HG02970 (cell line): ENCODE measurements around the gene MALRD1.

ENCODE experiments used
- ATAC-seq: cut with Tn5 transposase; IDR thresholded peaks from one replicate; pipeline ENCODE4 v1.9.1; 2021; ENCODE audit warnings: mild to moderate bottlenecking, moderate library complexity, moderate number of reproducible peaks; ENCODE audit not compliant: unreplicated experiment, low FRiP score

MALRD1 gene

DNA sequence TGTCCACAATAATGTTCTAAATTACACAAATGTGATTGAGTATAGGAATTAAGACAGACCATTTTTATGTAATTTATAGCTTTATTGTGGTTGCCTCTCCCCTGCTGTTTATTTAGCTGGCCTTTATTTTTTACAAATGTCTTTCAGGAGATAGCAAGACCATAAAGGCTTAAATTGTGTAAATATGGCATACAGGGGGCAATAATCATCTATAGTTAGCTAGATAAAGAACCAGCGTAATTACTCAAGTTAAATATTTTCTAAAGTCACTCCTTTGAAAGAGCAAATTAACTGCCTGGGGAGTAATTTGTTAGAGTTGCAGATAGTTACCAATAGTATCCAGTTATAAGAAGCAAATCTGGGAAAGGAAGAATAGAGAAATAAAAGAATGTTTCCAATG, at the start of gene MALRD1:
Gene MALRD1 (plus strand): TSS at position 313 of the 400 bp plus-strand sequence. CDS start 138 bp downstream, outside the sequence.
- ATAC-seq, result no peak

DNA sequence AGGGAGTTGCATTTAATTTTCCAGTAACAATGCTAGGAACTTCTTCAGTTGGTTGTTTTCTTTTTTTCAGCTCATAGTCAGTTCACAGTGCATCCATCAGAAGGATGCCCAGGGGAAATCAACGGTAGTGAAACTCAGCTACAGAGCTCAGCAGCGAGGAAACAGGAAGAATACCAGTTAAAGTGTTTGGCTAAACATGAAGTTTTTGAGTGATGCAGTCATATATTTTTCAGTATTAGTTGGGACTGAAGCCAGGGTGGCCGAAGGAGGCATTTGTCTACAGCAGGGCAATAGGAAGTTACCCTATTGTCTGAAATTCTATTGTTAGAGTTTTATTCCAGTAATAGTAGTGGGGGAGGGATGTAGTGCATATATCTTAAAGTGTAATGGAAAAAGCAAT, 45.3 kb upstream of the MALRD1 start:
- ATAC-seq, result no peak

DNA sequence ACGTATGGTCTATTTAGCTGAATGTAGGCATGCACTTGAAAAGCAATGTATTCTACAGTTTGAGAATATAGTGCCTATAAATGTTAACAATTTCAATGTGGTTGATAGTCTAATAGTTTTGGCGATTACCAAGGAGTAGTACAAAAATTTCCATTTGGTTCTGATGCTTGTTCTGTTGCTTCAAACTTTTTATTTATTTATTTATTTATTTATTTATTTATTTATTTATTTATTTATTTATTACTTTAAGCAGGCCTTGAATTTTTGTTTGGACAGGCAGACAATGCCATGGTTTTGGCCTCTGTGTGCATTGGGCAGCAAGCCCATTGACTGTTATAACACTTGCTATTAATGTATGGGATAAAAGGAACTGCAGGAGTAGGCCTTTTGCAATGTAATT, 36.5 kb upstream of the MALRD1 start:
- ATAC-seq, result no peak

DNA sequence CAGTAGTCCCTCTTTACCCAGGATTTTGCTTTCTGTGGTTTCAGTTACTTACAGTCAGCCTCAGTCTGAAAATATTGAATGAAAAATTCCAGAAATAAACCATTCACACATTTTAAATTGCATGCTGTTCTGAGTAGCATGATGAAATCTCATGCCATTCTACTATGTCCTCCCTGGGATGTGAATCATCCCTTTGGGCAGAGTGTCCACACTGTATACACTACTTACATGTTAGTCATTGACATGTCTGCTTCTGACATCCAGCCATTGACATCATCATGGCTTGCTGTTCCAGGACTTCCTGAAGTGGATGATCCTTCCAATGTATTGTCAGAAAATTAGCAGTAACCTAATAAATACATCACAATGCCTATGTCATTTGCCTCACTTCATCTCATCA, 34.6 kb upstream of the MALRD1 start:
- ATAC-seq, result no peak

DNA sequence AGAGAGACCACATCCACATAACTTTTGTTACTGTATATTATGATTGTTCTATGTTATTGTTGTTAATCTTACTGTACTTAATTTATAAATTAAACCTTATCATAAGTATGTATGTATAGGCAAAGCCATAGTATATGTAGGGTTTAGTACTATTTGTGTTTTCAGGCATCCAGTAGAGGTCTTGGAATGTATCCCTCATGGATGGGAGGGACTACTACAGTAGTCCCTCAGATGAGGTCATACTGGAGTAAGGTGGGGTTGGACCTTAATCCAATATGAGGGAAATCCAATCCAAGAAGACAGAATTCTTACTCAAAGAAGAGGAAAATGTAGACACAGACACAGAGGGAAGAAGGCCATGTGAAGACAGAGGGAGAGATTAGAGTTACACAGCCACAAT, 34.1 kb upstream of the MALRD1 start:
- ATAC-seq, result no peak

DNA sequence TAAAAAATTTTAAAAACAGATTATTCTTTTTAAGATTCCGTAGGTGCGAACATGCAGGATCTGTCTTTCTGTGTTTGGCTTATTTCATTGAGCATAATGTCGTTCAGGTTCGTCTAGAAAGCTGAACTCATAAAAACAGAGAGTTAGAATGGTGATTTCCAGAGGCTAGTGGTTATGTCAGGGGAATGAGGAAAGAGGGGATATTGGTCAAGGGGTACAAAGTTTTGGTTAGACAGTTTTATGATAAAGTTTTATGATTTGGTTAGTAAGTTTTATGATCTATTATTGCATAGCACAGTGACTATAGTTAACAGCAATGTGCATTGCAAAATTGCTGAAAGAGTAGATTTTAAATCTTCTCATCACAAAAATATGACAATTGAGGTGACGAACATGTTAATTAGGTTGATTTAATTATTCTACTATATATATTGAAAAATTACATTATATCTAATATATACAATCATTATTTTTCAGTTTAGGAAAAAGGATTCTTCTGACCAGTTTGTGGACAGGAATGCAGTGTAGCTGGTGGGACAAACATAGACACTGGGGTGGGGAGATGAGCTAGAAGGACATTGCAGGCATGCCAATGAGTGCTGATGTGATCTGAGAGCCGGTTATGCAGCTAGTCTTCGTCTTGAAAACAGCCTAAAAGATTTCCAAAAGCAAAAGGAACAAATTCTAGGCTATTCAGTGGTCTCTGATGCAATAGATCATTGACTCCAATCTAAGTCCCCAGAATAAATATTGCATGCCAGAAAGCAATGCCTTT, 31.3 kb upstream of the MALRD1 start:
- ATAC-seq, result no peak

DNA sequence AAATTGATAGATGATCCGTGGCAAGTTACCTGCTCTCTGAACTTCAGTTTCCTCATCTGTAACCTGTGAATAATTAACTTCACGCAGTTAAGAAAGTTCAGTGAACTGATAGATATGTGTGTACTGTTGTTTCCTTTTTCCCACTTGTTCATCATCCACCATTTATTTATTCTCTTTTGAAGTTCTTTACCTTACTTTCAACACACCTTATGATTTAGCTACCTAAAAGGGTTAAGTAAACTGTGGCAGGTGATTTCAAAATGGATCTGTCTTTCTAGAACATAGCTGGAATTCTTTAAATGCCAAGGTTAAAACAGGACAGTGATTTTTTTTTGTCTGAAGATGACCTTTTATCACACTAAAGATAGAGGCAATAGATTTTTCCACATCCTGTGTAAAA, 27.4 kb upstream of the MALRD1 start:
- ATAC-seq, result no peak

DNA sequence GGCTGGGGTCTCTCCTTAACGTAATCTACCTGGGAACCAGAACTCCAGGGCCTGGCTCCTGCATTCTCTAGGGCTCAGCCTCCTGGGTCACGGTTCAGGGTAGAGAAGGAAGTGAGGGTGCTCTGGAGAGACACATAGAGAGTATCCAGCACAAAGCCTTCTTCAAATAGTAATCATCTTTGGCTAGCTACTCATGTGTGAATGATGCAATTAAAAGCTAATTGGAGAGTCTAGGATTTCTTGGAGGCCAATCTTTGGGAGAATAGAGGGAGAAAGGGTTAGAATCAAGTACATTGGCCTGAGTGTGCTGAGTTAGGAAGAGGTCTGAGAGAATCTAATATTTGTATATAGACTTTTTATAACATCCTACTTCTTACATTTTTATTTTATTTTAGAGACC, 24.0 kb upstream of the MALRD1 start:
- ATAC-seq, result no peak

DNA sequence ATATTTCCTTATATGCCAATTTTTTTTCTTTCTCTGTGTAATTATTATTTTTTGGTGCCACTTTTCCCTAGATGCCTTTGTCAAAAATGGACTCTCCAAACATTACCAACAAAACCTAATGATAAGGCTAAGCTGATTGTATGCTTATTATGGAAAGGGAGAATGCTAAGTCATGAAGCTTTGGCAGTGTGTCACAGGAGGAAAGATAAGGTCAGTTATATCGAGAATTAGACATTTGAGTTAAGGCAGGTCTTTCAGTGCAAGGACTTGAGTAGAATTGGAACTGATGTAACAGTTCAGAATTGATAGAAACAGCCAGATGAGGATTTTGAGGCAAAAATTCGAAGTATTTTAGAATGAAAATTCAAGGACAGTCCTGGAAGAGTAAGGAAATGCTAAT, 16.8 kb upstream of the MALRD1 start:
- ATAC-seq, result no peak

DNA sequence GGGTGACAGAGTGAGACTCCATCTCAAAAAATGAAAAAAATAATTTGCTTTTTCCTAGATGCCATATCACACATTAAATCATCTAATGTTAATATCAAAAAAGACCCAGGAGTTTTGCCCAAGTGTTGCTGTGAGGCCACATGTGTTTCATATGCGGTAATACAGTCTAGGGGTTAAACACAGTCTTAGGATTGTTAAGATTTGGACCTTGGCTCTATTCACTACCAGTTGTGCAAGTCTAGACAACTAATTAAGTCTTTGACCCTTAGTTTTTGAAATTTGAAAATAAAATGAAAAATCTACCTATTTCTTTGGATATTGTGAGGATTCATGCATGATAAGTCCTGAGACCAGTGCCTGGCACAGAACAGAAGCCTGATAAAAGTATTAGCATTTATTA, 14.9 kb upstream of the MALRD1 start:
- no peak for ATAC-seq

DNA sequence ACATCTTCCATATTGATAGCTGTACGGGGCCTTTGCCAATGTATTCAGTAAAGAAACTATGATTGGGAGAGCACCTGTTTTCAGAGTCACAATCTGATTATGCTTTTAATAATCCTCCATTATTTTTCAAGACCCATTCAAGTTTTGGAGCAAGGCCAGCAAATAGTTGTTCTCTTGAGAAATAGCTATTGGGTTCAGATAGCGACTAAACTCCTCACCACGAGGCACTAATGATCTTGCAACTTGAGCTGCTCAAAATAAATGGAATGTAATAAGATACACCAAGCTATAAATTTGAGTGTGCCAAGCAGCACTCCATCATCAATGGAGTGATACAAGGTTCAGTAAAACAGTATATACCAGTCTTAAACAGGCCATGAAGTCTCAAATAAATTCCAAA, 7.4 kb upstream of the MALRD1 start:
- ATAC-seq, result no peak

DNA sequence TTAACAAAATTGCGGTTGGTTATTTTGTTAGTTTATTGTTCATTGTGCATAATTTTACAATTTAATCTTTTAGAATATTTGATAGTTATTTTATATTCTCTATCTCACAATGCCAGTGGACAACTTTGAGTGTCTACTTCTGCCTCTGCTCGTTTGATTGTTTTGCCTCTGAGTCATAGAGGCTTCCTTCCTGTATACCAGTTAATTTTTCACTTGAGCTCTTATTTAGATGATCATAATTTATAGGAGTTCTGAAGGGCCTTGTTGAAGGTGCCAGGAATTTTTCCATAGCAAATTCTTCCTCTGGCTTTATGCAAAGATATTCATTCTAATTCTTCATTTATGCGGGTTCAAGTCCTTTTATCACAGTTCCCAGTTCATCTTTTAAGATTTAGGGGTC, 5.2 kb upstream of the MALRD1 start:
- no peak for ATAC-seq

DNA sequence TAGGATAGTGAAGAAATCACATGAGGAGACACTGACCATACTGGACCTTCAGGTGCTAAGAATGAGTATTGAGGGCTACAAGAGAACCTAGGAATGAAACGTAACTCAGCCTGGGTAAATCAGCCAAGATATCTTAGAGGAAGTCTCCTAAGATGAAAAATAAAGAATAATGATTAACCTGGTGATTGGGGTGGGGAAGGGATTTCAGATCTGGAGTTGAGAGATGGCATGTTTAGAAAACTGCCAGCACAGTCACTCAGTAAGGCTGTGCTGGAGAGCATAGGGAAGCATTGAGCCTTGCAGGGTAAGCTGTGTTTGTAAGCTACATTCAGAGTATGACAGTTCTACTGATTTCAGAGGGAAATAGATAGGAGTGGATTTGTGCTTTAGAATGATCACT, 1.9 kb upstream of the MALRD1 start:
- ATAC-seq, result no peak

DNA sequence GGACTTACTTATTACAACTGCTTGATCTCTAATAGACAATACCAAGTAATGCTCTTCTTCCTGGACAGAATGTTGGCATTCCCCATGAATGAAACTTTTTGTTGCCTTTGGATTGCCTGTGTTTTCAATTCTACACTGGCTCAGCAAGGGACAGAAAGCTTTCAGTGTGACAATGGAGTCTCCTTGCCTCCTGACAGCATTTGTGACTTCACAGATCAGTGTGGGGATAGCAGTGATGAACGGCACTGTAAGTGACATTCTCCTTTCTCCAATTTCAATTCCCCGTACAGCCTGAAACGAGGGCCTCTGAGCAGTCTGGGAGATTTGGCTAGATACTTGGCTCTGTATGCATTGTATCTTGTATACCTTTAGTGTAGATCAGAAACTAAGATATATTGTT, 290 bp downstream of the MALRD1 start:
- no peak for ATAC-seq

DNA sequence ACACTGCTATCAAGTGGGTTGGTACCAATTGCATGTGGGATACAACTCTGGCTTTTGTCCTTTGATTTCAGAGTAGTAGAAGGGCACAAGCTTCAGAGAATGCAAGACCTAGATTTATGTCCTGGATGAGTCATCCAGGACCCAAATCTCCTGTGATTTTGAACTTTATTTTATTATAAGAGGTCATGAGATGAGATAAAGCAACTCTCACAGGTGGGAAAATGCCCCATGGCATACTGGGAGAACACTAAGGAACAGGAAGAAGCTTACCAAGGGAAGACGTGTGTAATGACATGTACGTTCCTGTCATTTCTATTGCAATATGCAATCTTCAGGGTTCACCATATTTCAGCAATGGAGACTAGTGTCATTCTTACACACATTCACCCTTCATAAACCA, 966 bp downstream of the MALRD1 start:
- ATAC-seq, result no peak

DNA sequence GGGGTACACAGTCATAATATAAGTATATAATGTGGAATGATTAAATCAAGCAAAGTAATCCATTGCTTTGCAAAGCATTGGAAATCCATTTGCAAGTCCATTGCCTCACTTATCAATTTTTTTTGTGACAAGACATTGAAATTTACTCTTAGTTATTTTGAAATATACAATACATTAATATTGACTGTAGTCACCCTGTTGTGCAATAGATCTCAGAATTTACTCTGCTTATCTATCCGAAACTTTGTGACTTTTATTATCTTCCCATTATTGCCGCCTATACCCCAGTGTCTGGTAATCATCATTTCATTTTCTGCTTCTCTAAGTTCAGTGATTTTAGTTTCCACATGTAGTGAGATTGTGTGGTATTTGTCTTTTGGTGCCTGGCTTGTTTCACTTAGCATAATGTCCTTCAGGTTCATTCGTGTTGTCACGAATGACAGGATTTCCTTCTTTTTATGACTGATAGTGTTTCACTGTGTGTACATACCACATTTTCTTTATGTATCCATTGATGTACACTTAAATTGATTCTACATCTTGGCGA, 5.8 kb downstream of the MALRD1 start:
- no peak for ATAC-seq

DNA sequence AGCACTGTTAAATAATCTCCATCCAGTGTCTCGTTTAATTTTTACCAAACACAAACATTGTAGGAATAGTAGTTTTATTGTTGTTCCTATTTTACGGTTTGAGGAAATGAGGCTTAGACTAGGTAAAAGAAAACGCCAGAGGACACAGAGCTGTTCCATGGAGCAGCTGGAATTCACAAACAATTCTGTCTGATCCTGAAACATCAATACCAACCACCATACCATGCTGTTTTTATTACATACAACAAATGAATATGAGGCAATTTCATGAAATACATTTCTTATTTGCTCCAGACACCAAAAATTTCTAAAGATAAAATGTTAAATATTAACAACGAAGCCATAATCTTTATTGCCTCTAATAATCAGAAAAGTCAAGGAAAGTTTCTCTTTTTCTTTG, 9.4 kb downstream of the MALRD1 start:
- ATAC-seq, result no peak

DNA sequence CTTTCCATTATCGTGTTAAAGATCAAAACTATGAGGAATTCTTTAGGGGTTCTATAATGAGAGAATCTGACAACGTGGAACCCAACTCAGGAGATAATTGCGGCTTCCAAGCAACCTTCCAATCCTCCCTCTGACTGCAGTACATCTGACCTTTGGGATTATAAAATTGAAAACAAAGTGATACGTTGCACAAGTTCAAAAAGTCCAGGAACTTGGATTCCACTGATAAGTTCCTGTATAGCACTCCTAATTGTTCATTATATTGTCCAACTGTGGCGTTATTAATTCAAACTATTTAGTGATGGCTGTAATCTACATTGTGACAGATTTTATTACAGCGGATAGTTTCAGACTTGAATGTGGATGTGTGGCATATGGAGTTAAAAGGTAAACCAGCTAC, 15.4 kb downstream of the MALRD1 start:
- no peak for ATAC-seq

DNA sequence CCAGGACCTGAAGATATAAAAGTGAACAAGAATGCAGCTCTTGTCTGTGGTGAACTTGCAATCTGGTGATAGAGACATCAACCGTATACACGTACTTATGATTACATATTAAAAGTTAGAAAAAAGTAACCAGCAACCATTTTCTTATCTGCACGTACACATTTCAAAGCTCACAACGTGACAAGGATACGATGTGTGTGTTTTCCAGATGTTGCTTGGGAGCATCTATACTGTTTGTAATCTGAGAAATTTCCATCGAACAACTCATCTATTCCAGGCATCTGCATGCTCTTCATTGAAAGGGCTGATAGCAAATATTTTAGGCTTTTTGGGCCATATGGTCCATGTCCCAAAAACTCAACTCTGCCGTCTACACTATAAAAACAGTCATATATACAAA, 23.3 kb downstream of the MALRD1 start:
- ATAC-seq, result no peak

DNA sequence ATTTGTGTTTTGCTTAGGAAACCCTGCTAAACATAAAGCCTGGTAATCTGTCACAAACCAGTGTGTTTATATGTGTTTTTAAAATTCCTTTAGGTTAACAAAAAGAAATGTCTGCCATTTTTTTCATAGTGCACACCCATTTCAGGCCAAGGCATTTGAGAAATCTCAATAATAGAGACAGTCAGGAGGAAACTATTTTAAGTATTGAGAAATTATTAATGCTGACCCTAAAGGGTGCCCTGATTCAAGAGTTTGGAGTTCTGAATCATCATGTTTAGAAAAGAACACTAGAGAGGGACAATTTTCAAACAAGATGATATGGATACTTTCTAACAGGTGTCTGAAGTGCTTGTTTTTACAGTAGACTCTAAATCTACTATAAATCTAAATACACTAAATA, 28.7 kb downstream of the MALRD1 start:
- no peak for ATAC-seq

DNA sequence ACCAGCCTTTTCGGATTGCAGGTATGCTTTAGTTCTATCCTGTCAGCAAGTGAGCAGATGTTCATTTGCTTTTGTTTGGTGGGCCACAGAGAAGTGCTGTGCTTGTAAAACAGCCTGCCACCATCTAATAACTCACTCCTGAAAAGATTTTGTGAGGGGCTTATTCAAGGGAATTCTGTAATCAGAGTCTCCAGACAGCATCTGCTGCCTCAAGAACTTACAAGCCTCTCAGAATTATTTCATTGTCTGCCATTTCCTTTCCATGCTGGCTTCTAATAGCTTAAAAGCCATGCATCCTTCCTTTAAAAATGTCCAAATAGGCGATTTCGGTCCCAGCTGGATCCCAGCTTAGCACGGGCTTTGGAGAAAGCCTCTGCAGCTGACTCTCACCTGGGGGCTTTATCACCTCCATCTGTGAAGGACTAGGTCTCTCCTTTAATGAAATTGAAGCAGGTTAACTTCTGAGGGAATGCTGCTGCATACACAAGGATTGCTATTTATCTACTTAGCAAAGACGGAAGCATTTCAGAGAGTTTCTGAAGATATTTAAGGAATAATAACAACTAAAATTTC, 48.0 kb downstream of the MALRD1 start:
- no peak for ATAC-seq

DNA sequence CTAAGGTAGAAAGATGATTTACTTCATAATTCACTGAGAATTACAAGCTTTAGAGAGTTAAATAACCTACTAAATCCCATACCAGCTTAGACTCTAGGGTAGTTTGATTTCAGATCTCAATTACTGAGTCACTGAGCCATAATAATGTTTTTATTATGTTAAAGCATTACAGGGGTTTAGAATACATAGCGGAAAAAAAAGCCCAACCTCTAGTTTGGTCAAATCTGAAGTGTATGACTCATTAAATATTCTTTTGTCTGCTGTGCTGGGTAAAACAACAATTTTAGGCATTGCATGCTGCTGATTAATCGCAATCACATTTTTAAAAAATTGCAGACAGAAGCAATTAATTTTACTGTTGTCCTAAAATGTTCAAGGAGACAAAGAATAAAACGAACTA, 48.5 kb downstream of the MALRD1 start:
- no peak for ATAC-seq
